Stomach (tissue), 9 donors: Measurements from ENCODE around the gene PDHA1. TPM values are rescaled to one million over a fixed set of nuclear protein-coding genes. Genes with fewer than 3 reads are reported as not detected.
A peak's percentile ranks its signal among the peaks of the same experiment; 100 is the strongest.

Experiments used
- DNase-seq, 2 donors: peaks; one replicate each; pipeline versions ENCODE4 v3.0.0 to v3.0.0-alpha.2; 2013 to 2019
- H3K27ac ChIP-seq, 5 donors: fragments of 200-600 bp in 4 of 5; sonication (generic) in 4 of 5; one replicate each; pipeline ENCODE4 v1.5.1; 2013 to 2019; ENCODE audit warnings: mild to moderate bottlenecking in 1 of 5, moderate library complexity in 1 of 5
- H3K27me3 ChIP-seq, 3 donors: fragments of 200-600 bp; sonication (generic); one replicate each; pipeline ENCODE4 v1.5.1; 2017 to 2019; ENCODE audit warnings: mixed run types in 1 of 3
- H3K36me3 ChIP-seq, 4 donors: fragments of 200-600 bp; sonication (generic); 1 replicate in 3 of 4; 2 replicates in 1 of 4; pipeline ENCODE4 v1.5.1; 2016 to 2019
- H3K4me1 ChIP-seq, 4 donors: fragments of 200-600 bp; sonication (generic); one replicate each; pipeline ENCODE4 v1.5.1; 2016 to 2019
- H3K4me3 ChIP-seq, 4 donors: fragments of 200-600 bp; sonication (generic) in 3 of 4; one replicate each; pipeline ENCODE4 v1.5.1; 2016 to 2019; ENCODE audit warnings: mild to moderate bottlenecking in 1 of 4
- H3K9me3 ChIP-seq, 4 donors: fragments of 200-600 bp; sonication (generic); one replicate each; pipeline ENCODE4 v1.5.1; 2016 to 2019
- CTCF ChIP-seq, 7 experiments: fragments of 450-650 bp in 4 of 7; fragments of 200-600 bp in 3 of 7; sonication (generic) in 3 of 7; IDR thresholded peaks; one replicate each; pipeline ENCODE4 v1.5.1; 2016 to 2019; ENCODE audit warnings: antibody characterized with exemption in 7 of 7, control low read depth in 2 of 7, mild to moderate bottlenecking in 1 of 7
- EP300 ChIP-seq: sonication (generic); formaldehyde crosslinking; IDR thresholded peaks from one replicate; pipeline ENCODE4 v1.6.1; 2017; ENCODE audit warnings: antibody characterized with exemption
- POLR2A ChIP-seq, 4 donors: fragments of 450-650 bp; IDR thresholded peaks; one replicate each; pipeline ENCODE4 v1.6.1; 2016; ENCODE audit warnings: antibody characterized with exemption in 4 of 4, control low read depth in 2 of 4, mild to moderate bottlenecking in 1 of 4, moderate library complexity in 1 of 4
- POLR2AphosphoS5 ChIP-seq, 3 donors: sonication (generic); formaldehyde crosslinking; IDR thresholded peaks; one replicate each; pipeline ENCODE4 v1.6.1; 2016; ENCODE audit warnings: antibody characterized with exemption in 3 of 3
- WGBS, 5 donors: extraction: QIAGEN DNeasy Blood & Tissue Kit in 3 of 5; methylation state at CpG; one replicate each; pipeline versions ENCODE4 v1.1.5 to v1.1.7; 2013 to 2018; 5-methylcytosine and 5-hydroxymethylcytosine counted together
- intact Hi-C: fragments of 100-400 bp; cut with DNase I; formaldehyde crosslinking; loops from one replicate; pipeline ENCODE4 v1.15.1; 2023; ENCODE audit warnings: low total_unique reads
- polyA plus RNA-seq, 3 donors: library from polyadenylated mRNA; stranded (reverse); fragments of 200-250 nt; gene quantifications; one replicate each; pipeline ENCODE4 v1.2.3, GENCODE V29; 2013
- total RNA-seq, 5 donors: library from RNA; depleted of rRNA; stranded (reverse); fragments of >200 nt; gene quantifications; one replicate each; pipeline versions ENCODE4 v1.1.0 to v1.2.3, GENCODE V29; 2014 to 2016
- donor health status: healthy with polysubstance abuse.
- donor health status: Bipolar disorder and iron deficiency.
- donor health status: healthy.

Gene PDHA1
- total and polyA plus RNA-seq, 8 donors, result 77.6 to 367 (median 176) TPM

DNA sequence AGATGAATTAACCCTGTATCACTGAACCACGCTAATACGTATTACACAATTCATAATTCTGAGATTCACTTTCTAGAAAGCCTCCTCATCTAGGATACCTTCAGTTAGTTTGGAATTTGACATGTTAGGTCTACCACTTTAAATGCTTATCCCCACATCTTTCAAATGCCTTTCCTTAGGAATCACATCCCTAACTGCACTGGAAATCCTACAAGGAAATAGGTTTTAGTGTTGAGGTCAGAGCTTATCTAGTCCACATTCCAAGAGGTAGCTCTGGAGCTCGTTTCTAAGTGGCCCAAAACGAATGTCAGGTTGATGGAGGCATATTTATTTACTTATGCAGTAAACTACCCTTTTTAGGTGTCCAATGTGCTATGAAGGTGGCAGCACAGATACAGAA is 18.0 kb downstream of the PDHA1 start:
- intact Hi-C loops, result no loop called here
- DNase-seq, result no peak
- Histone ChIP-seq H3K36me3 (peaks cover 23 to 75% (median 71%) of the 10 kb centered on the region in 4 donors), H3K27ac (no peak overlapping the region), H3K27me3 (no peaks in the 10 kb centered on the region), H3K4me3 (no peak overlapping the region), H3K4me1 (no peaks in the 10 kb centered on the region), H3K9me3 (no peaks in the 10 kb centered on the region)
- TF ChIP-seq POLR2AphosphoS5 (IDR thresholded peaks at IDR 0.05) (no peak), CTCF (IDR thresholded peaks at IDR 0.05) (no peak), EP300 (no peak)
- WGBS, 5 donors, result 55 to 61% (median 58%) methylated on average over 4 of the region's 4 CpGs

DNA sequence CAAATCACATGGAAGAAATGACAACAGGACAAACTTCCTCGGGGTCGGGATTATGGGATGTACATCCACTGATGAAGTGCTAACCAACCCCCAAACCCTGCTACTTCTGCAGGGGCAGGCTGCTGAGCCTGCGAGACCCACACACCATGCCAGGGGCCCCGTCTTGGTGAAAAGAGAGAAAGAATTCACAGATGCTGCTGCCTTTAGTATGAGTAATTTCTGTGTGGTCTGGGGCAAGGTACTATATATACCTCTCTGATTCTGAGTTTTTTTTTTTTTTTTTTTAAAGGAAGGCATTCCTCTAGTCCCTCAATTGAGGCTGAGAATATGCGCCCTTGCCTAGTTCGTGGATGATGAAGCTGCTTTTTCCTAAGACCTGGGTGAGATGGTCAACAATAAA is 24.8 kb downstream of the PDHA1 start:
- Histone ChIP-seq H3K36me3 (peaks cover 0 to 9% (median 6%) of the 10 kb centered on the region in 4 donors), H3K4me3 (no peak overlapping the region), H3K4me1 (peaks cover 0 to 11% (median 6%) of the 10 kb centered on the region in 4 donors), H3K27ac (no peak overlapping the region), H3K9me3 (no peaks in the 10 kb centered on the region), H3K27me3 (peaks cover 0 to 9% (median 3%) of the 10 kb centered on the region in 3 donors)
- TF ChIP-seq CTCF (IDR thresholded peaks at IDR 0.05) (no peak), EP300 (no peak)
- WGBS, 5 donors, result 84 to 99% (median 91%) methylated on average over 4 to 6 of the region's 6 CpGs
- DNase-seq, result no peak
- intact Hi-C loops, result no loop called here

- Histone ChIP-seq H3K36me3 (no peaks in the 10 kb centered on the region), H3K4me1 (peaks cover 0 to 13% (median 7%) of the 10 kb centered on the region in 4 donors), H3K27me3 (peaks cover 0 to 14% (median 6%) of the 10 kb centered on the region in 3 donors), H3K27ac (no peak overlapping the region), H3K9me3 (no peaks in the 10 kb centered on the region), H3K4me3 (no peak overlapping the region)
- intact Hi-C loops, result no loop called here
- no peak for DNase-seq
- 79 to 94% (median 83%) methylated on average over 5 of the region's 5 CpGs for WGBS, 5 donors
- TF ChIP-seq POLR2AphosphoS5 (IDR thresholded peaks at IDR 0.05) (no peak), CTCF (IDR thresholded peaks at IDR 0.05) (no peak), POLR2A (IDR thresholded peaks at IDR 0.05) (no peak), EP300 (no peak)
These were observed 26.3 kb downstream of the PDHA1 start for GRCh38 chrX:19370061-19370460.

- intact Hi-C loops, result no loop called here
- 0 to 17% (median 4%) methylated on average over 9 of the region's 9 CpGs for WGBS, 5 donors
- peak; percentile 62 to 87 for DNase-seq
- Histone ChIP-seq H3K4me3 (peak overlapping the region; percentile 33 to 44 (median 41)), H3K27ac (no peak overlapping the region), H3K36me3 (no peaks in the 10 kb centered on the region), H3K4me1 (peaks cover 0 to 13% (median 7%) of the 10 kb centered on the region in 4 donors), H3K27me3 (peaks cover 0 to 14% (median 6%) of the 10 kb centered on the region in 3 donors), H3K9me3 (no peaks in the 10 kb centered on the region)
- TF ChIP-seq CTCF (IDR thresholded peaks at IDR 0.05) (peak in 5 of 7 experiments; percentile 25 to 51 (median 51)), POLR2AphosphoS5 (IDR thresholded peaks at IDR 0.05) (no peak)
These were observed 28.4 kb downstream of the PDHA1 start for GRCh38 chrX:19372170-19372546.
